ENCODE data around the gene ZNF610.
"Not testable (repeated sequence)": the region's sequence is repeated elsewhere in the genome, so short reads cannot be mapped to it uniquely, and the experiment has no call there.

The ZNF610 gene

GRCh38 chr19:52336117-52336790 lies at the start of gene ZNF610:
Gene ZNF610 (plus strand): TSS chr19:52336243. CDS start chr19:52349173, 12,930 bp downstream.
- DNase-seq: peak; percentile 94

GRCh38 chr19:52286256-52286655 lies 49.8 kb upstream of the ZNF610 start:
- no peak for DNase-seq

GRCh38 chr19:52291781-52292180 lies 44.3 kb upstream of the ZNF610 start:
- no peak for DNase-seq

- not testable (repeated sequence) for DNase-seq
Observed at GRCh38 chr19:52292946-52293345, 43.1 kb upstream of the ZNF610 start.

GRCh38 chr19:52296400-52296772 lies 39.7 kb upstream of the ZNF610 start:
- peak; percentile 21 for DNase-seq

GRCh38 chr19:52296773-52297600 lies 39.1 kb upstream of the ZNF610 start, which contains the start of gene ZNF480:
Gene ZNF480 (plus strand): TSS chr19:52297169. CDS start chr19:52300413, 3,244 bp downstream.
- peak; percentile 84 for DNase-seq

GRCh38 chr19:52297601-52298364 lies 38.3 kb upstream of the ZNF610 start:
- DNase-seq: peak; percentile 22

- no peak for DNase-seq
Observed at GRCh38 chr19:52307275-52307674, 28.8 kb upstream of the ZNF610 start.

GRCh38 chr19:52322429-52322828 lies 13.6 kb upstream of the ZNF610 start:
- DNase-seq: no peak

GRCh38 chr19:52331757-52332156 lies 4.3 kb upstream of the ZNF610 start:
- no peak for DNase-seq

GRCh38 chr19:52335768-52336116 lies 301 bp upstream of the ZNF610 start:
- DNase-seq: no peak

- peak; percentile 27 for DNase-seq
Observed at GRCh38 chr19:52336791-52337381, 843 bp downstream of the ZNF610 start.

- DNase-seq: not testable (repeated sequence)
Observed at GRCh38 chr19:52339022-52339421, 3.0 kb downstream of the ZNF610 start.

- DNase-seq: peak; percentile 62
Observed at GRCh38 chr19:52343548-52343947, 7.5 kb downstream of the ZNF610 start.

GRCh38 chr19:52345162-52345561 lies 9.1 kb downstream of the ZNF610 start:
- no peak for DNase-seq

- no peak for DNase-seq
Observed at GRCh38 chr19:52351512-52351911, 15.5 kb downstream of the ZNF610 start.

- no peak for DNase-seq
Observed at GRCh38 chr19:52366414-52366824, 30.4 kb downstream of the ZNF610 start.

GRCh38 chr19:52369559-52370340 lies 33.7 kb downstream of the ZNF610 start, which contains the start of gene ZNF880:
Gene ZNF880 (plus strand): TSS chr19:52369923. CDS start chr19:52369966, 43 bp downstream.
- peak; percentile 97 for DNase-seq

GRCh38 chr19:52370341-52370710 lies 34.3 kb downstream of the ZNF610 start:
- no peak for DNase-seq

GRCh38 chr19:52391135-52391534 lies 55.1 kb downstream of the ZNF610 start:
- no peak for DNase-seq

- DNase-seq: peak; percentile 98
Observed at GRCh38 chr19:52397310-52398080, 61.5 kb downstream of the ZNF610 start, which contains the start of gene ZNF528. Gene ZNF528 (plus strand): TSS chr19:52397849. CDS start chr19:52402014, 4,165 bp downstream.

Measured in femur (tissue), 1 donor.